OCI-LY7 (cell line): ENCODE measurements around the gene NOB1. TPM values are rescaled to one million over a fixed set of nuclear protein-coding genes. Genes with fewer than 3 reads are reported as not detected.

ENCODE experiments used
- BruUV-seq: library from RNA; stranded (reverse); fragments of 400-500 nt; replicated peaks from 2 replicates; lab custom pipeline; 2021; lab: Mats Ljungman, UMichigan
- CTCF ChIA-PET: fragments of 300-600 bp; sonication (Branson Sonifier 250); formaldehyde crosslinking; loops from one replicate; lab custom pipeline; 2022; ENCODE audit warnings: antibody characterized with exemption; ENCODE audit not compliant: unreplicated experiment; lab: Charles Lee
- POLR2A ChIA-PET: fragments of 300-600 bp; sonication (Branson Sonifier 250); formaldehyde crosslinking; loops from one replicate; lab custom pipeline; 2022; ENCODE audit warnings: antibody characterized with exemption; lab: Charles Lee
- DNase-seq: peaks from one replicate; pipeline ENCODE4 v3.0.0-alpha.2; 2015; ENCODE audit warnings: low spot score
- H2AFZ ChIP-seq: fragments of 200-600 bp; sonication (generic), shearing (Covaris generic); 2 replicates; pipeline ENCODE4 v1.6.1; 2014; ENCODE audit warnings: mild to moderate bottlenecking, antibody characterized with exemption, low read length, moderate library complexity
- H3K27ac ChIP-seq: fragments of 200-600 bp; sonication (generic); 2 replicates; pipeline ENCODE4 v1.5.1; 2014; ENCODE audit warnings: mixed run types, low read depth, mild to moderate bottlenecking, moderate library complexity, low read length, inconsistent platforms; ENCODE audit not compliant: poor library complexity, severe bottlenecking
- H3K36me3 ChIP-seq: fragments of 200-600 bp; sonication (generic); 2 replicates; pipeline ENCODE4 v1.6.1; 2014; ENCODE audit warnings: mild to moderate bottlenecking, antibody characterized with exemption, low read length, moderate library complexity, mixed read lengths; ENCODE audit not compliant: insufficient read depth
- H3K4me1 ChIP-seq: fragments of 200-600 bp; sonication (generic); 2 replicates; pipeline ENCODE4 v1.5.1; 2014; ENCODE audit warnings: mild to moderate bottlenecking, low read length; ENCODE audit not compliant: insufficient read depth, poor library complexity, severe bottlenecking
- H3K4me2 ChIP-seq: fragments of 200-600 bp; sonication (generic); 2 replicates; pipeline ENCODE4 v1.6.1; 2014; ENCODE audit warnings: mild to moderate bottlenecking, low read length
- H3K4me3 ChIP-seq: fragments of 200-600 bp; sonication (generic); 2 replicates; pipeline ENCODE4 v1.5.1; 2014; ENCODE audit warnings: mild to moderate bottlenecking, low read depth, low read length; ENCODE audit not compliant: poor library complexity, severe bottlenecking
- H3K79me2 ChIP-seq: fragments of 200-600 bp; sonication (generic); 2 replicates; pipeline ENCODE4 v1.6.1; 2016; ENCODE audit warnings: low read depth, mild to moderate bottlenecking, low read length, moderate library complexity, mixed read lengths; ENCODE audit not compliant: insufficient read depth
- H3K9me2 ChIP-seq: fragments of 200-600 bp; sonication (generic); 2 replicates; pipeline ENCODE4 v1.6.1; 2016; ENCODE audit warnings: mild to moderate bottlenecking, low read length, mixed read lengths; ENCODE audit not compliant: insufficient read depth
- H3K9me3 ChIP-seq: fragments of 200-600 bp; sonication (generic); 2 replicates; pipeline ENCODE4 v1.6.1; 2014; ENCODE audit warnings: mild to moderate bottlenecking, mixed run types, low read length, mixed read lengths
- H4K20me1 ChIP-seq: fragments of 200-600 bp; sonication (generic); 2 replicates; pipeline ENCODE4 v1.6.1; 2014; ENCODE audit warnings: mild to moderate bottlenecking, antibody characterized with exemption, low read length, moderate library complexity, mixed read lengths; ENCODE audit not compliant: insufficient read depth
- CTCF ChIP-seq: fragments of 200-600 bp; sonication (generic); conservative IDR thresholded peaks from 2 replicates; pipeline ENCODE4 v1.5.1; 2014; ENCODE audit warnings: mild to moderate bottlenecking, antibody characterized with exemption, low read length, moderate library complexity, mixed read lengths
- EZH2phosphoT487 ChIP-seq: fragments of 200-600 bp; sonication (generic); IDR thresholded peaks from 2 replicates; pipeline ENCODE4 v1.6.1; 2018; ENCODE audit warnings: low read depth, borderline replicate concordance, mild to moderate bottlenecking, mixed run types, antibody characterized with exemption, low read length, moderate library complexity, mixed read lengths
- intact Hi-C: fragments of 100-400 bp; cut with micrococcal nuclease; formaldehyde crosslinking; loops from one replicate; pipeline ENCODE4 v1.10.0; 2022; ENCODE audit not compliant: unreplicated experiment
- total RNA-seq, 2 experiments: library from RNA; depleted of rRNA in 1 of 2; stranded (reverse); fragments of >200 nt in 1 of 2; shearing (Covaris generic) in 1 of 2; gene quantifications; 2 replicates each; pipeline ENCODE4 v1.2.3, GENCODE V29; 2014 to 2022

NOB1 gene
- total RNA-seq, 2 experiments from 2014 or later = 36.9 to 68.7 TPM

DNA sequence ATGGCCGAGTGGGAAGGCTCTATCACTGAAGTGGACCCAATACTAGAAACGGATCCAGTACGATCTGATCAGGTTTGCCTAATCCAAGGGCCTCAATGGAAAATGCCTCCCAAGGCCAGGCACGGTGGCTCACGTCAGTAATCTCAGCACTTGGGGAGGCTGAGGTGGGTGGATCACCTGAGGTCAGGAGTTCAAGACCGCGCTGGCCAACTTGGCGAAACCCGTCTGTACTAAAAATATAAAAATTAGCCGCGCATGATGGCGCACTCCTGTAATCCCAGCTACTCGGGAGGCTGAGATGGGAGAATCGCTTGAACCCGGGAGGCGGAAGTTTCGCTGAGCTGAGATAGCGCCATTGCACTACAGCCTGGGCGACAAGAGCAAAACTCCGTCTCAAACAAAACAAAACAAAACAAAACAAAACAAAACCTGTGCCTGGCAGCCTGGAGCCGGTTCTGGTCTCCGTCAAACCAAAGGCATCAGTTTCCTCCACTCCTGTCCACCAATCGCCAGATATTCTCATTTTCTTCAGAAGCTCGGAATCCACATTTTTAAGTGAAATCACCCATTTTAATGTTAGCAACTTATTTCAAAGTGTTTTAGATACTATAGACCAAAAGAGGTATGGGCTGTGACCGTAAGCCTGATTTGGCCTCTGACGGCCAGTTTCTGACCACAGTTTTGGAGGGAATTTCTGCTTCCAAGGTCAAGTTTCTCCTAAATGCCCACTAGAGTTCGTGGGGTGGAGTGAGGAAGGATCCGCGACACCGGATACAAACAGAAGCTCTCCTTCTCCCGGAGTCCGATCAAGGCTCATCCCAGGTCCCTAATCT is 29.0 kb downstream of the NOB1 start:
- Histone ChIP-seq H3K79me2 (no peaks in the 10 kb centered on the region), H3K36me3 (no peaks in the 10 kb centered on the region), H3K9me3 (no peaks in the 10 kb centered on the region), H3K4me1 (peaks cover 32% of the 10 kb centered on the region), H2AFZ (peak overlapping the region; percentile 94), H4K20me1 (no peaks in the 10 kb centered on the region), H3K27ac (peak overlapping the region; percentile 59), H3K4me3 (peak overlapping the region; percentile 66), H3K9me2 (no peaks in the 10 kb centered on the region), H3K4me2 (peak overlapping the region; percentile 81)
- intact Hi-C loops = no loop called here
- BruUV-seq = TSS peak; percentile 93
- no peak for DNase-seq
- no peak for TF ChIP-seq CTCF
- TF ChIP-seq EZH2phosphoT487 = no peak
- POLR2A ChIA-PET = interaction anchor here (0.6 to 4.2 kb wide), 8 partner anchors 15 to 99 kb away, joined by 3 to 24 read pairs (median 3); partner anchors contain the start of genes NOB1 and WWP2
- CTCF ChIA-PET = interaction anchor here (0.5 to 1.3 kb wide), 2 partner anchors 37 to 306 kb away, joined by 3 read pairs; no protein-coding TSS in a partner anchor

- no TSS peak for BruUV-seq
- Histone ChIP-seq H4K20me1 (no peaks in the 10 kb centered on the region), H2AFZ (no peak overlapping the region), H3K4me2 (peak overlapping the region; percentile 81; the same call in 1 of the 2 replicates), H3K36me3 (no peaks in the 10 kb centered on the region), H3K9me2 (no peaks in the 10 kb centered on the region), H3K9me3 (no peaks in the 10 kb centered on the region), H3K4me3 (no peak overlapping the region), H3K27ac (no peak overlapping the region), H3K4me1 (peaks cover 32% of the 10 kb centered on the region), H3K79me2 (no peaks in the 10 kb centered on the region)
- CTCF ChIA-PET = no interaction called here
- intact Hi-C loops = no loop called here
- POLR2A ChIA-PET = interaction anchor here (0.5 to 4.2 kb wide), 4 partner anchors 25 to 103 kb away, joined by 3 to 24 read pairs (median 5); partner anchors contain the start of genes NOB1 and WWP2
- DNase-seq = no peak
- TF ChIP-seq CTCF = no peak
- TF ChIP-seq EZH2phosphoT487 = no peak
These were observed 29.7 kb downstream of the NOB1 start for GRCh38 chr16:69724981-69725479.
